Dedifferentiated amniotic fluid mesenchymal stem cell (primary cell): ENCODE measurements around the gene SUGCT.

Experiments used
- DNase-seq: peaks from one replicate; pipeline ENCODE4 v3.0.0-alpha.2; 2016; ENCODE audit errors: extremely low spot score

The SUGCT gene

GRCh38 chr7:40824461-40824860, 689.7 kb downstream of the SUGCT start:
- DNase-seq = no peak

GRCh38 chr7:40826411-40827221, 691.8 kb downstream of the SUGCT start:
- peak; percentile 76 for DNase-seq

DNA sequence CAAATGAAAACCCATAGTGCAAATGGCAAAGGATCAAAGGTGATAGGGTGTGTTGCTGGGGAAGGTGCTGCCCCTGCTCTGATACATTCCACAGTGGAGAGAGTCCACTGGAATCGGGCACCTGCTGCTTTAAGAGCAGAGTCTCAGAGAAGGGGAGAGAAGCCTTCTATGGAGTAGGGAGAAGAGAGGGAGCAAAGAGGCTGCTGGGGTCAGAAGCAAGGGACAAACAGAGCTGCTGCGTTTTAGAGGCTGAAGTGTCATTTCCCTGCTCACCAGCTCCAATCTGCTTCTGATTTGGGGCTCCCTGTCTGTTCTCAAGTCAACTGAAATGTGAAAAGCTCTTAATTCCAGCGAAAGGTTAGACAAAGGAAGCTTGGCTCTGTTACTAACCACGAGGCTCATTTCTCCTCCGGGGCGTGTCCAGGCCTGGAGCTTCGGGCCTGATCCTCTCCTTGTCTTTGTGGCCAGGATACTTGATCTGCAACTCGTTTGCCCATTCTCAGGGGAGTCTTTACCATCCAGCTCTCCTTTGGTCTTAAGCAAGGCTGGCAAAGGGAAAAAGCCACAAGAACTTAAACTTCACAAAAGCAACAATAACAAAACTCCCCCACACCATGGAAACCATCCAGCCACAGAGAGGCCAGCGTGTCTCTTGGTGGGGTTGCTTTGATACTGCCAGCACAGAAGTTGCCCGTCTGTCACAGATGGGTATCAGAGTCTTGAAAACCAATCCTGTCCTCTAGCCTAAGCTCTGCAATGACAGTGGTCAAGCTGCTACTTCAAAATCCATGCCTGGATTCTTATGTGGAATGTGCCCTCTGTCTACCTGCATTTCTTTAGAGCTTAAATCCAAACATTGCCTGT, 692.6 kb downstream of the SUGCT start:
- DNase-seq = peak; percentile 65

GRCh38 chr7:40828686-40829600, 694.1 kb downstream of the SUGCT start:
- no peak for DNase-seq

DNA sequence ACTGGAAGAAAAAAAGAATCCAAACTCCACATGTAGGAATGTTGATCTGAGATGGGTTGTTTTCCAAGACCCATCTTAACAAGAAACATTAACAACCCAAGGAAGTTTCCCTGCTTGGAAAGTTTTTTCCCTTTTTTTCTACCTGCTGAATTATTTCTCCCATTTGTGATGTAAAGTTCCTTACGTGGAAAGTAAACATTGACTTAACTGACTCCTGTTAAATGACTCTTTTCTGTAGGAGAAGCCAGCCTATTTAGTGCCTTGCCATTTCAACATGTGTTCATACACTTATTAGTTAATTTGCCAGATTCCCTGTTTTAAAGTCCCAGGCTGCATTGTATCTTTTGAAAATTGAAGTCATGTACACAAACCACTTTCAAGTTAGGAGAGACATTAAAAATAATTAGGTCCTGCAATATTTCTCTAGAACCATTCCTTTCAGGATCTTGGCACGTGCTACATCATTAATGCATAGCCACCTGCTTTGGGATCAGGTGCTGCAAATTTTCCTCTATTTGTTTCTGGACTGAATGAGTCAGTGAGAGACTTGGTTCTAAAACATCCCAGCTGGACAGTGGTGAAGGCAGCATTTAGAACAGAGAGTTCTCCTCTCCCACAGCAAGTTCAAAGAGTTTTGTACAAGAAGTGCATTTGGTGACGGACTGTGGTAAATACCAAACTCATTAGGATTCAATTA, 698.5 kb downstream of the SUGCT start:
- no peak for DNase-seq

DNA sequence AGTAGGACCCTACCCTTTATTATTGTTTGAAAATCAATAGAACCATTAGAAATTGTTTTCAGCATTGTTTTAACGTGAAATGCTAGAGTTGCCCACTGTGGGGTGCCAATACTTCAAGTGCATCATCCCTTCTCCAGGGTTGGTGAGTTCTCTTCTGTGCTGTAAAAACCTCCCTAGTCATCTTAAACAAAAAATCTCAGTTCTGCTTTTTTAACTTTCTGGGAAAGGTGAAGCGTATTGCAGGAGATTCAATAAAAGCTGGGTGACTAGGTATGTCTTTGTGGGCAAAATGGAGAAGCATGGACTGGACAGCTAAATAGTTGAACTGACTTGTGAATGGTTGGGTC, 699.1 kb downstream of the SUGCT start:
- no peak for DNase-seq

DNA sequence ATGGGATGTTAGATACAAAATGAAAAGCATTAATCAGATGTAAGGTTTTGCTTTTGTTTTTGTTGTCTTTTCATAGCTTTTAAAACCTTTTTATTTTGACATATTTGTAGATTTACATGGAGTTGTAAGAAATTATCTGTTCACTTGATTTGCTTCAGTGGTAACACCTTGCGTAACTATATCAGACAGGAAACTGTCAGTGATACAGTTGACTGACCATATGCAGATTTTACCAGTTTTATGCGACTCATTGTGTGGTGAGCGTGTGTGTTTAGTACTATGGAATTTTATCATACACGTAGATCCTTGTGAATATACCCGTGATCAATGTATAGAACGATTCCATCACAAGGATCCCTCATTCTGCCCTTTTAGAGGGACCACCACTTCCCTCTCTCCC, 701.4 kb downstream of the SUGCT start:
- DNase-seq = no peak

DNA sequence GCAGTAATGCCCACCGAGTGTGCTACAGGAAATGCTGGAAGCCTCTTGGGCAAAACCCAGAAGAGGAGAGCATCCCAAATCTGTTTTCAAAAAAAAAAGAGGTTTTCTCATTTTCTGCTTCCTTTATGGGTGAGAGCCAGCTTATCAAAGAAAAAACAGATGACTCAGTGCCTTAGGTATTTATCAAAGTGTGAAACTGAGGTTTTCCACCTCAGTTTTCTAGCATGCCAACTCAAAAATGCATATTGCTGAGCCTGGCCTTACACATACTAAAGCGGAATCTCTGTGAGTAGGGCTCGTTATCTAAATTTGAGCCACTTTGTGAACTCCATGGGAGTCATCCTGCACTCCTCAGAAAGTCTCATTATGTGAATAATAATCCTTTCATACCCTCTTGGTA, 705.1 kb downstream of the SUGCT start:
- no peak for DNase-seq

DNA sequence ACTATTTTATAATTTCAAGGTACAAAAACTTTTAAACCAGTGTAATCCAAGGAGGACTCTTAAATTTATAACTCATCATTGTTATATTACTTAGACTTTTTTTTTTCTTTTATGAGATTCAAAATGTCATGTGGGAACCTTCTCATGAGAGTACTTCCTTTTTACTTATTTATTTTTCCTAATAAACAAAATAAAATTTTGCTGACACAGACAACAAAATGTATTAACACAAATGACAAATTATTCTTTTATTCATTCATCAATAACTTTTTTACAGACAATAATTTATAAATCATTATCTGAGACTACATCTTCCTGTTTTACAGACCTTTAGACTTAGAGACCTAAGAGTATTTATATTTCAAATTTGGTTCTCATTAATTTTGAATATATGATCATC, 706.2 kb downstream of the SUGCT start:
- DNase-seq = no peak

DNA sequence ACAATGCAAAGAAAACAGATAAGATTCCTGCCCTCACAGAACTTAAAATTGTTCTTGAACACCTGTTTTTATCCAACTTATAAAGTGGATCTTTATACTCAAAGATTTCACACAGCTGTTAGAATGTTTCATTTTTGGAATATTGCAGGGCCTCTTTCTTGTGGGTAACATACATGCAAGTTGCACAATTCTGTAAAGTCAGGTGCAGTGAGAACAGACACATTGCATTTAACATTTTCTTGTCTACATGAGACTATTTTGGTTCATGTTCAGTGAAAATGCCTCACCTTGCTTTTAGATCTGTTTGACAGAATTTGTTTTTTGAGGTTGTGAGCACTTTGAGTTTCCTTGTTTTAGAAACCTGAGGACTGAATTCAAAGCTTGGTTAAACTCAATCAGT, 707.8 kb downstream of the SUGCT start:
- DNase-seq = no peak

DNA sequence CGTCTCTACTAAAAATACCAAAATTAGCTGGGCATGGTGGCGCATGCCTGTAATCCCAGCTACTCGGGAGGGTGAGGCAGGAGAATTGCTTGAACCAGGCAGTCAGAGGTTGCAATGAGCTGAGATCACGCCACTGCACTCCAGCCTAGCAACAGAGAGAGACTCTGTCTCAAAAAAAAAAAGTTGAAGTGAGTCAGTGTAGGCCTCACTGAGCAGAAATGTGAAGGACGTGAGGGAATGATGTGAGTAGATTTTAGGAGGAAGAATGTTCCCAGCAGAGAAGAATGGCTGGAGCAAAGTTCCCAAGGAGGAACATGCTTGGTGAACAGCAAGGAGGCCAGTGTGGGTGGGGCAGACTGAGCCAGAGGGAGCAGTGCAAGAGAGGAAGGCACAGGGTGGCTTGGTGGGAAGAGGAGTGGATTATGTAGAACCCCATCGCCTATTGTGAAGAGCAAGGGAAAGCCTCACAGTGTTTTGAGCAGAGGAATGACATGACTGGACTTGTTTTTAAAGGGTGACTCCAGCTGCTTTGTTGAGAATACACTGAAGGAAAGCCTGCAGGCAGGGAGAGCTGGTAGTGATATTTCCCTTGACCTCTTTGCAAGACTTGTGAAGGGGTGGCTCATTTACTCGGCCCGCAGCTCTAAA, 708.7 kb downstream of the SUGCT start:
- no peak for DNase-seq

- no peak for DNase-seq
Observed at GRCh38 chr7:40845943-40846342, 711.1 kb downstream of the SUGCT start.

DNA sequence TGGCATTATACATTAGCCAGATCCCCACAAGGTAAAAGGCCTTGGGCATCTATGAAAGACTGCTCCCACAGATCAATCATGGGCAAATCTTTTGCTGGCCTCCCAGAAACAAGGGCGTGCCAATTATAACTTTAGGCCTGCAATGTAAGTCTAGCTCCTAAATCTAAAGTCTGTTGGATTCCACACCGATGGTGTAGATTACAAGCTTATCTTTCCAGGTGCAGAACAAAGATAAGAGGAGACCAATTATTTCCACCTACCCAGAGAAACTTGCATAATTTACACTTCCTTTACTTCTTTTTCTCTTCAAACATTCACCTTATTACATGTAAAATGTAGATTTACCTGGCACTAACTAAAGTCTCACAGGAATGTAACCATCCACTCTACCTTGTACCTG, 713.1 kb downstream of the SUGCT start:
- no peak for DNase-seq

DNA sequence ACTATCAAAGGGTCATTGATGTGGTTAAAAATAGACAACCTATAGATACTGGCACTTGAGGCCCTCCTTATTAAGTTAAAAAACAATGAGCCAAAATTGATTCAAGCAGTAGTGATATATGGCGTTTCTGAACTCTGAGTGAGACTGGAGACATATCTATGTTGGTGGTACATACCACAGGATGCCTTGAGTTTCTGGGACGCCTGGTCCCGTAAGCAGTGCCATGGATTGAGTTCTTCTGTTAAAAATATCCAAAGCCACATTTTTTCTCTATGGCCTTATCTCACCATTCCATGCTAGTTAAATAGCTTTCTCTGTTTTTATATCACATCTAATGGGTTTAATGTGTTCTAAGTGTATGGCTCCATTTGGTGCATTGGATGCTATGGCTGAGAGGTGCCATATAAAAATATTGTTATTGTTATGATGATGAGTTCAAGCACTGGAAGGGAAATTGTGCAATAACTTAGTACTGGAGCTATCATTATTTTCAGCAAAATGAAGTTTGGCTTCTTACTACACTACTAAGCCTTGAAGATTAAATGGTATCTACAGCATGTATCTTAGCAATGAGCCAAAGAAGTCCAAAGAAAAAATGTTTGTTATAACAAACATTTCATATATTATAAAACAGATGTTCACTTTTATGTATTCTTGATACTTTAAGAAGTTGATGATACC, 713.9 kb downstream of the SUGCT start:
- no peak for DNase-seq

DNA sequence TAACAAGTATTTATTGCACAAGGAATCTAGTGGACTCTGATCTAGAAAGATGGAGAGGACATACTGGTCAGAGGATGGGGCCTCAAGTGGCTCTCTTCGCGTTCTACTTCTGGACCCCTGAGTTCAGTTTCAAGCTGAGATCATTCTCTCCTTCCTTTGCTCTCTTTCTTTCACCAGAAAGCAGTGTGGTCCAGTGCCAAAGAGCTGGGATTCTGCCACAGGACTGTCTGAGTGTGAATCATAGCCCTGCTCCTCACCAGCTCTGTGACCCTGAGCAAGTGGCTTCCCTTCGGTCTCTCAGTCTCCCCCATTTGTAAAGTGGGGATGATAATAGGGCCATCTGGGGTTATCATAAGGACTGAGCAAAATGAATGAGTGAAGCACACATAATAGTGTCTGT, 715.2 kb downstream of the SUGCT start:
- DNase-seq = no peak

DNA sequence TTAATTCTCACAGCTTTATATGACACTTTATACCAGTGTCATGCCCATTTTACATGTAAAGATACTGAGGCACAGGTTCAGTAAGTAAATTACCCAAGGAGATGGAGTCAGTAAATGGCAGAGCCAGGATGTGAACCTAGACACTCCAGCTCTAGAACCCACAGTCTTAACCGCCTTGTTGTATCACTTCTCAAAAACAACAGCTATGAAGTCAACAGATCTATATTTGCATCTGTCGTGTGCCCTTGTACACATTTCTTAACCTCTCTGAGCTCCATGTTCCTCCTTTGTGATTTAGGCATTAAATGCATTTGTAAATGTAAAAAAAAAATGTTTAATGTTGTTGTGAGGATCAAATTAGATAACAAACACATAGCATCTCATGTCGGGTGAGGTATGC, 716.2 kb downstream of the SUGCT start:
- DNase-seq = no peak

DNA sequence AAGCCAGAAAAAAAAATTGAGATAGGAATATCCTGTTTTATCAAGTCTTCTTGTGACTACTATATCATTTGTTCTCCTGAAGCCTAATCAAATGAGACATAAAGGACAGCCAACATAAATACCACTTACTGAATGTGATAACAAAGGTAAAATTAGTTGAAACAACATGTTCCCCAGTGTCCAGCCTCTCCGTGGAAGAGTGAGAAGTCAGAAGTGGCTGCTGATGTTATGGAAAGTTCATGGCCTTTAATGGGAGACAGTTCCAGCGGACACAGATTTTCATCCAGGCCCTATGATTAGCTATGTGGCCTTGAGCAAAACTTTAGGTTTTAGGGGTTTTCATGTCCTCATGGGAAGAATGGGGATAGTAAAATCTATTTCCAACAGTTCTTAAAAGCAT, 724.3 kb downstream of the SUGCT start:
- DNase-seq = no peak

DNA sequence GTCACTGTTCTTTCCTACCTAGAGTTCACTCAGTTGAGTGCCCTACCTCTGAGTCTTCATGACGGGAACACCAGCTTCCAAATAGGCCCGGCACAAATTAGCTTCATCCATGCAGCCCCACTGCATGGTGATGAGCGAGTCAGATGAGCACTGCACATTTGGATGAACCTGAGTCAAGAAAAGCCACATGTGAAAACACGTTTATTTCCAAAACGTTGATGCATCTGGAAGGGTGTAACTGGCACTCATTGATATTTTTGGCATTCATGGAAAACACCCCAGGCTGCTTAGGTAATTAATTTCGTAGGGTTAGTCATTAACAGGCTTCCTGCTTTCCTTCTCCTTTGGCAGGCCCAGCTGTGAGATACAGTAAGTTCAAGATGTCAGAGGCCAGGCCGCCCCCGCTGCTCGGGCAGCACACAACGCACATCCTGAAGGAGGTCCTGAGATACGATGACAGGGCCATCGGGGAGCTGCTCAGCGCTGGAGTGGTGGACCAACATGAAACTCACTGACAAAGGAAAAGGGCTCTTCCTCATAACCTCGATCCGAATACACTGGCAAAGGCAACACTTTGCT, 725.2 kb downstream of the SUGCT start:
- DNase-seq = no peak

DNA sequence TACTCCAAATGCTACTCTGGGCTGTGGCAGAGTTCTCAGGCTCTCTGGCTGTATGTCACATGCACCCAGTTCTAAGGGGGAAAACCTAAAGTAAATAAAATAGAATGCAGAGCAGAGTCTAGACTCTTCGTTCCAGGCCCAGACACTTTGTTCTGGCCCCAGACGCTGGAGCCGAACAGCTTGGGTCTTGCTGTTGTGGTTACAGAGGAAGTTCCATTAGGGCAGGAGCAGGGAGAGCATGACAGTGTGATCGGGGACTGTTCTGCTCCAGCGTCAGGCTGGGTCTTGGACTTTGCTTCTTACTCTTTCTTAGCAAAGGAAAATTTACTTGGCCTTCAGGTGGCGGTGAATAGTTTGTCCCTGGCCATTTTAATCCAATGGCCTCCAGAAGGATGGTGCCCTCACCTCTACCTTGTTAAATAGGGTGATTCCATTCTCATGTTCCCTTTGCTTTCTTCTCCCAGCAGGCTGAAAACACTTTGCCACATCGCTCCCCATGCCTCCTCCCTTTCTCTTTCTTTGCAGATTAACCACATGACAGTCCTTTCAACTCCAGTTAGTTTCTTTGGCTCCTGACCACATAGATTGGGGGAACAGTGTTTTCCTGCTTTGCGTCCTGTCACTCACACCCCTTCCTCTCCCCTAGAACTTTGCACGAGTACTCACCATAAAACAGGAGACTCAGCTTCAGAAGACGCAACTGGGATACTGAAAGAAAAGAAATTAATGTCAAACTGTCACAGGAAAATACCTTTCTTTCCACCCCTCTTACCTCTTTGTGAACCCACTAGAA, 730.8 kb downstream of the SUGCT start:
- DNase-seq = no peak
